Left ventricle myocardium inferior (tissue), 1 donor: ENCODE measurements around the gene CHPF. TPM values are rescaled to one million over a fixed set of nuclear protein-coding genes. Genes with fewer than 3 reads are reported as not detected.

Experiments
- DNase-seq: peaks from one replicate; pipeline ENCODE4 v3.0.0-alpha.2; 2020
- H3K27ac ChIP-seq: fragments of 200-600 bp; replicated peaks from 2 replicates; pipeline ENCODE4 v1.8.0; 2021
- H3K27me3 ChIP-seq: fragments of 200-600 bp; 2 replicates; pipeline ENCODE4 v1.8.0; 2021; ENCODE audit warnings: low read depth
- H3K36me3 ChIP-seq: fragments of 200-600 bp; 2 replicates; pipeline ENCODE4 v1.8.0; 2021
- H3K4me1 ChIP-seq: fragments of 200-600 bp; 2 replicates; pipeline ENCODE4 v1.8.0; 2021
- H3K4me3 ChIP-seq: fragments of 200-600 bp; 2 replicates; pipeline ENCODE4 v1.8.0; 2021; ENCODE audit warnings: mild to moderate bottlenecking, moderate library complexity
- H3K9me3 ChIP-seq: fragments of 200-600 bp; replicated peaks from 2 replicates; pipeline ENCODE4 v1.8.0; 2021
- CTCF ChIP-seq: fragments of 200-600 bp; IDR thresholded peaks from 2 replicates; pipeline ENCODE4 v1.8.0; 2021; ENCODE audit warnings: antibody characterized with exemption, mild to moderate bottlenecking, borderline replicate concordance
- intact Hi-C: fragments of 100-400 bp; cut with micrococcal nuclease; formaldehyde crosslinking; loops from one replicate; pipeline ENCODE4 v1.11.0; 2022
- total RNA-seq: library from RNA; stranded (reverse); fragmentation: NEBNext Ultra II Directional; extraction: Animal tissue kit (Norgen Biotek cat#: 25700); gene quantifications from one replicate; pipeline ENCODE4 v1.2.1, GENCODE V29; 2021
- donor health status: DM: no; HTN: yes; CAD: no; lungs with severe emphysema.

Gene CHPF
- total RNA-seq, 1 donor from 2014 or later = 104 TPM

- H3K4me1 ChIP-seq = peaks cover 4% of the 10 kb centered on the region
- intact Hi-C loops = no loop called here
- H3K9me3 ChIP-seq = no peaks in the 10 kb centered on the region
- TF ChIP-seq CTCF = no peak
- no peaks in the 10 kb centered on the region for H3K36me3 ChIP-seq
- DNase-seq = no peak
- H3K4me3 ChIP-seq = no peak overlapping the region
- peaks cover 28% of the 10 kb centered on the region for H3K27me3 ChIP-seq
- H3K27ac ChIP-seq = no peak overlapping the region
Observed at GRCh38 chr2:219578811-219579613, 35.4 kb upstream of the CHPF start.

- Histone ChIP-seq H3K27ac (no peak overlapping the region), H3K4me1 (peaks cover 9% of the 10 kb centered on the region), H3K27me3 (peaks cover 40% of the 10 kb centered on the region), H3K4me3 (no peak overlapping the region), H3K9me3 (no peaks in the 10 kb centered on the region), H3K36me3 (no peaks in the 10 kb centered on the region)
- intact Hi-C loops = no loop called here
- TF ChIP-seq CTCF = no peak
- DNase-seq = no peak
Observed at GRCh38 chr2:219576505-219577388, 33.1 kb upstream of the CHPF start.

GRCh38 chr2:219575566-219576504 lies 32.2 kb upstream of the CHPF start:
- H3K36me3 ChIP-seq = no peaks in the 10 kb centered on the region
- peaks cover 18% of the 10 kb centered on the region for H3K4me1 ChIP-seq
- H3K27me3 ChIP-seq = peaks cover 42% of the 10 kb centered on the region
- intact Hi-C loops = no loop called here
- H3K4me3 ChIP-seq = no peak overlapping the region
- no peak for DNase-seq
- no peaks in the 10 kb centered on the region for H3K9me3 ChIP-seq
- TF ChIP-seq CTCF = no peak
- H3K27ac ChIP-seq = no peak overlapping the region

GRCh38 chr2:219574484-219575311 lies 31.1 kb upstream of the CHPF start:
- H3K4me1 ChIP-seq = peaks cover 28% of the 10 kb centered on the region
- H3K36me3 ChIP-seq = no peaks in the 10 kb centered on the region
- intact Hi-C loops = no loop called here
- no peak for TF ChIP-seq CTCF
- no peak overlapping the region for H3K27ac ChIP-seq
- no peak overlapping the region for H3K4me3 ChIP-seq
- DNase-seq = no peak
- H3K9me3 ChIP-seq = no peaks in the 10 kb centered on the region
- peaks cover 52% of the 10 kb centered on the region for H3K27me3 ChIP-seq
